ENCODE data around the gene HIRA. TPM values are rescaled to one million over a fixed set of nuclear protein-coding genes. Genes with fewer than 3 reads are reported as not detected.

Gene HIRA
- total and polyA plus RNA-seq, 9 of the 15 experiments (the other 6 are each of a cell fraction or from before 2014, with no cell fraction given): 0.96 to 132 (median 58.4) TPM

GRCh38 chr22:19429950-19430889 is 1.3 kb downstream of the HIRA start:
- CTCF ChIA-PET (ENCODE audit: low intra/inter-chr PET ratio): interaction anchor here (0.6 to 1.7 kb wide), 4 partner anchors 40 to 213 kb away, joined by 3 to 5 read pairs (median 4); partner anchors contain the start of genes CDC45 and UFD1
- Histone ChIP-seq H3K27ac (ENCODE audit: extremely low read depth, low read depth, low read length) (peak overlapping the region; percentile 75), H4K20me1 (replicated peaks; ENCODE audit: control insufficient read depth, insufficient read depth, low read length) (peaks cover 31% of the 10 kb centered on the region), H3K27me3 (ENCODE audit: control insufficient read depth in 2 of 2, insufficient read depth in 2 of 2, low read length in 2 of 2) (no peaks in the 10 kb centered on the region), H3K9ac (ENCODE audit: insufficient read depth in 1 of 2, low read depth in 2 of 2, low read length in 2 of 2) (peak overlapping the region; percentile 85 to 97), H3K36me3 (ENCODE audit: control insufficient read depth, insufficient read depth, low read length) (peaks cover 58% of the 10 kb centered on the region), H3K9me3 (replicated peaks; ENCODE audit: control insufficient read depth, insufficient read depth, low read depth, low read length) (no peaks in the 10 kb centered on the region), H3K4me3 (peak overlapping the region; percentile 68), H2AFZ (ENCODE audit: low read depth, low read length) (no peak overlapping the region), H3K9me1 (ENCODE audit: control insufficient read depth, insufficient read depth, low read length) (no peaks in the 10 kb centered on the region), H3K4me1 (replicated peaks in 1 of 2; ENCODE audit: control insufficient read depth in 2 of 2, insufficient read depth in 2 of 2, low read length in 2 of 2) (peaks cover 17 to 39% of the 10 kb centered on the region in 2 experiments), H3K4me2 (ENCODE audit: insufficient read depth, low read length) (peak overlapping the region; percentile 86), H3K79me2 (ENCODE audit: control insufficient read depth, insufficient read depth, low read length) (peaks cover 86% of the 10 kb centered on the region)
- POLR2A ChIA-PET: interaction anchor here (0.6 to 11.9 kb wide), 8 partner anchors 7 to 271 kb away, joined by 3 to 284 read pairs (median 11); partner anchors contain the start of gene C22orf39
- DNase-seq (ENCODE audit: extremely low read depth in 1 of 4, low spot score in 3 of 4) (peak; percentile 77 to 93 (median 83)), FAIRE-seq (peak; percentile 68), ATAC-seq (peak; percentile 20)
- in situ Hi-C loops (cut with MboI): no loop called here
- no TSS peak for BruUV-seq (replicated peaks)
- 9% methylated on average over 12 of the region's 12 CpGs for WGBS (ENCODE audit: insufficient coverage, low coverage, missing lambda C conversion rate)
- intact Hi-C loops (cut with micrococcal nuclease): loop anchor here (1.0 to 5.0 kb wide), 4 partner anchors 11 to 308 kb away; partner anchors contain the start of gene DGCR2
- TF ChIP-seq ZBTB7A (IDR thresholded peaks at IDR 0.05; ENCODE audit: borderline replicate concordance, control insufficient read depth, low read depth, low read length): no peak
- TF ChIP-seq DLX4 (CRISPR knock-in tag; IDR thresholded peaks at IDR 0.05): no peak
- peak; percentile 58; the same call in 1 of the 2 replicates for TF ChIP-seq BRD4 (IDR thresholded peaks at IDR 0.05)
- TF ChIP-seq MEF2D (tag; conservative IDR thresholded peaks at IDR 0.05; ENCODE audit: low read depth): peak; percentile 38; the same call in 1 of the 2 replicates
- TF ChIP-seq CGGBP1 (CRISPR knock-in tag; IDR thresholded peaks at IDR 0.05): 0 out of 2 replicates have a peak, but pooled peaks have one; percentile 39
- TF ChIP-seq ZBTB8A (IDR thresholded peaks at IDR 0.05; ENCODE audit: partially characterized antibody): no peak
- TF ChIP-seq SIN3A (IDR thresholded peaks at IDR 0.05; ENCODE audit: borderline replicate concordance in 2 of 2, control insufficient read depth in 1 of 2, low read depth in 2 of 2, low read length in 2 of 2): 0 out of 4 replicates have a peak, but pooled peaks of 1 of the 2 experiments have one; percentile 83
- peak; percentile 83 for TF ChIP-seq ZNF384 (IDR thresholded peaks at IDR 0.05; ENCODE audit: low read depth, low read length)
- TF ChIP-seq ZNF280A (IDR thresholded peaks at IDR 0.05; ENCODE audit: low read depth, partially characterized antibody): no peak
- no peak for TF ChIP-seq E2F4 (CRISPR knock-in tag; IDR thresholded peaks at IDR 0.05; ENCODE audit: low read depth)
- TF ChIP-seq TCFL5 (CRISPR knock-in tag; conservative IDR thresholded peaks at IDR 0.05): no peak
- TF ChIP-seq RBBP5 (IDR thresholded peaks at IDR 0.05; ENCODE audit: borderline replicate concordance, insufficient read depth, low read length, poor library complexity, severe bottlenecking): peak; percentile 27
- TF ChIP-seq ATF1 (CRISPR knock-in tag; IDR thresholded peaks at IDR 0.05): no peak
- peak; percentile 90 for TF ChIP-seq ATF1 (tag; IDR thresholded peaks at IDR 0.05)
- TF ChIP-seq DDX20 (tag; IDR thresholded peaks at IDR 0.05; ENCODE audit: low read depth): no peak
- no peak for TF ChIP-seq TARDBP (IDR thresholded peaks at IDR 0.05)
